ENCODE measurements around the gene BRD3. TPM values are rescaled to one million over a fixed set of nuclear protein-coding genes. Genes with fewer than 3 reads are reported as not detected.

BRD3 gene
- total RNA-seq, 4 donors from 2014 or later, result 61.6 to 70.8 (median 65.3) TPM

DNA sequence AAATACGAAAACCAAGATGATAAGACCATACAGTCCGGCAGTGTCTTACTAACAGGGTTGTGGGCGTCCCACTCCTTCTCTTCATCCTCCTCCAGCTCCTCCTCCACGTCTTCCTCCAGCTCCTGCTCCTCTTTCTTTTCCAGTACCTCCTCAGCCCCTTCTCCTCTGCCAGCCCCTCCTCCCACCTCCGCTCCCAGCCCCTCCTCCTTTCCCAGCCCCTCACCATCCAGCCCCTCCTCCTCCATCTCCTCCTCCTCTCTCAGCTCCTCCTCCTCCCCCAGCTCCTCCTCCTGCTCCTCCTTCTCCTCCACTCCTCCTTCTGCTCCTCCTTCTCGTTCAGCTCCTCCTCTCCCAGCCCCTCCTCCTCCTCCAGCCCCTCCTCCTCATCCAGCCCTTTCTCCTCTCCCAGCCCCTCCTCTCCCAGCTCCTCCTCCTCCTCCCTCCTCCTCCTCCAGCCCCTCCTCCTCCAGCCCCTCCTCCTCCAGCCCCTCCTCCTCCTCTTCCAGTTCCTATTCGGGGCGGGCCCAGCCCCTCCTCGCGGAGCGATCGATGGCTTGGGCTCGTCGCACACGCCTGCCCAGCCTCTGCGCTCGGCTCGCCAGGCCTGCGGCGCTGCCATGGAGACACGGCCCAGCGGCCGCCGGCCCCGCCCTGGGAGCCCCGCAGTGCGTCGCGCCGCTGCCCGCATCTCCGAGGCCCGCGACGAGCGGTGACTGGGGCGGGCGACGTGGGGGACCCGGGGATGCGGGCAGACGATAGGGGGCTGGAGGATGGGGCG lies 42.8 kb downstream of the BRD3 start, which contains the start of gene BRD3OS:
Gene BRD3OS, plus strand, starts transcription at position 654 of the 778 bp plus-strand sequence. CDS start 1,267 bp downstream, outside the sequence.
- peak; percentile 91 to 95 for DNase-seq (ENCODE audit: low spot score in 2 of 2)
- 3 to 7% methylated on average over 6 to 19 of the region's 43 CpGs for WGBS, 2 donors
- H3K36me3 ChIP-seq, result peaks cover 0 to 32% (median 0%) of the 10 kb centered on the region in 3 donors
- no peaks in the 10 kb centered on the region for H3K27me3 ChIP-seq
- peaks cover 0 to 12% (median 7%) of the 10 kb centered on the region in 4 donors for H3K4me1 ChIP-seq
- no peaks in the 10 kb centered on the region for H3K9me3 ChIP-seq
- H3K27ac ChIP-seq, result peak within 1 kb of the TSS; percentile 52 to 86 (median 76)
- peak in 1 of 2 donors; percentile 15 for TF ChIP-seq EP300 (IDR thresholded peaks at IDR 0.05)
- no peak for TF ChIP-seq POLR2A (IDR thresholded peaks at IDR 0.05)
- TF ChIP-seq, protein P1, sequence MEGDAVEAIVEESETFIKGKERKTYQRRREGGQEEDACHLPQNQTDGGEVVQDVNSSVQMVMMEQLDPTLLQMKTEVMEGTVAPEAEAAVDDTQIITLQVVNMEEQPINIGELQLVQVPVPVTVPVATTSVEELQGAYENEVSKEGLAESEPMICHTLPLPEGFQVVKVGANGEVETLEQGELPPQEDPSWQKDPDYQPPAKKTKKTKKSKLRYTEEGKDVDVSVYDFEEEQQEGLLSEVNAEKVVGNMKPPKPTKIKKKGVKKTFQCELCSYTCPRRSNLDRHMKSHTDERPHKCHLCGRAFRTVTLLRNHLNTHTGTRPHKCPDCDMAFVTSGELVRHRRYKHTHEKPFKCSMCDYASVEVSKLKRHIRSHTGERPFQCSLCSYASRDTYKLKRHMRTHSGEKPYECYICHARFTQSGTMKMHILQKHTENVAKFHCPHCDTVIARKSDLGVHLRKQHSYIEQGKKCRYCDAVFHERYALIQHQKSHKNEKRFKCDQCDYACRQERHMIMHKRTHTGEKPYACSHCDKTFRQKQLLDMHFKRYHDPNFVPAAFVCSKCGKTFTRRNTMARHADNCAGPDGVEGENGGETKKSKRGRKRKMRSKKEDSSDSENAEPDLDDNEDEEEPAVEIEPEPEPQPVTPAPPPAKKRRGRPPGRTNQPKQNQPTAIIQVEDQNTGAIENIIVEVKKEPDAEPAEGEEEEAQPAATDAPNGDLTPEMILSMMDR (IDR thresholded peaks at IDR 0.05), result no peak
- H3K4me3 ChIP-seq, result peak within 1 kb of the TSS; percentile 62 to 96 (median 86)

DNA sequence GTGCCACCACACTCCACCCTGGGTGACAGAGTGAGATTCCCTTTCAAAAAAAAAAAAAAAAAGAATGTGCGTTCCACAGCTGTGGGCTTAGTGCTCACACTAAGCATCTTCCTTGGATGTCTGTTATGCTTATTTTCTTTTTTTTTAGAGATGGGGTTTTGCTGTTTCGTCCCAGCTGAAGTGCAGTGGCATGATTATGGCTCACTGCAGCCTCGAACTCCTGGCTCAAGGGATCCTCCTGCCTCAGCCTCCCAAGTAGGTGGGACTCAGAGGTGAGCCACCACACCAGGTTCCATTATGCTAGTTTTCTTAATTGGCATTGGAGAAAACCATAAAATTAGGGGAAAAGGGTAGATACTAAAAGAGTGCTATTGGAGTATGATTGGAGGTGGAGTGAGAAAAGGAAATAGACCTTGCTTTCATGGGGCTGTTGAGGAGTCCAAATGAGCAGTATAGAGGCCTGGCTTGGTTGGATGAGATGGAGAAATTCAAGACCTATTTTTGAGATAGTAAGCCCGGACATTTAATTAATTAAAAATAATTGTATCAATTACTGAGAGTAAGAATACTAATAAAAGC lies 43.5 kb downstream of the BRD3 start:
- no peaks in the 10 kb centered on the region for H3K27me3 ChIP-seq
- H3K4me1 ChIP-seq, result peaks cover 0 to 12% (median 7%) of the 10 kb centered on the region in 4 donors
- 58 to 68% methylated on average over 4 of the region's 4 CpGs for WGBS, 2 donors
- DNase-seq (ENCODE audit: low spot score in 2 of 2), result no peak
- peak overlapping the region in 2 of 4 donors; percentile 85 to 88 for H3K4me3 ChIP-seq
- no peaks in the 10 kb centered on the region for H3K9me3 ChIP-seq
- no peak for TF ChIP-seq EP300 (IDR thresholded peaks at IDR 0.05)
- TF ChIP-seq, protein P1 (IDR thresholded peaks at IDR 0.05), result no peak
- TF ChIP-seq POLR2A (IDR thresholded peaks at IDR 0.05), result no peak
- peak overlapping the region in 3 of 4 donors; percentile 67 to 86 (median 69) for H3K27ac ChIP-seq
- H3K36me3 ChIP-seq, result peaks cover 0 to 25% (median 0%) of the 10 kb centered on the region in 3 donors

DNA sequence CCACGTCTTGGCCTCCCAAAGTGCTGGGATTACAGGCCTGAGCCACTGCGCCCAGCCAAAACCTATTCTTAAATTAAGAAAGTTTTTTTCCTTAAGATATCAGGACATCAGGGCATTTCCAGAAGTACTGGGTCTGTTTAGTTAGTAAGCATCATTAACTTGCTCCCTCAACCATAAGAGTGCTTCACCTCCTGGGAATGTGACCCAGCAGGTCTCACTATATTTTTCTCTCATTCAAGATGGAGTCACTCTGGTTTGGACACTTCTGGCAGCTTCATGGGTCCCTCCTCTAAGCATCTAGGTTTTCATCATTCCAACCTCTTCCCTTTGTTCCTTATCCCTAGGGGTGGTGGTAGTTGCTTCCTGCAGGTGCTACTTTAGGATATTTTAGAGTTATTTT lies 52.9 kb downstream of the BRD3 start:
- WGBS, 2 donors, result 93 to 100% methylated on average over 2 of the region's 2 CpGs
- Histone ChIP-seq H3K4me1 (no peaks in the 10 kb centered on the region), H3K36me3 (no peaks in the 10 kb centered on the region), H3K27me3 (no peaks in the 10 kb centered on the region), H3K4me3 (no peak overlapping the region), H3K27ac (no peak overlapping the region), H3K9me3 (peaks cover 0 to 4% (median 0%) of the 10 kb centered on the region in 4 donors)
- TF ChIP-seq, protein P1 (IDR thresholded peaks at IDR 0.05), result no peak
- TF ChIP-seq POLR2A (IDR thresholded peaks at IDR 0.05), result no peak
- TF ChIP-seq EP300 (IDR thresholded peaks at IDR 0.05), result no peak
- DNase-seq (ENCODE audit: low spot score in 2 of 2), result no peak

DNA sequence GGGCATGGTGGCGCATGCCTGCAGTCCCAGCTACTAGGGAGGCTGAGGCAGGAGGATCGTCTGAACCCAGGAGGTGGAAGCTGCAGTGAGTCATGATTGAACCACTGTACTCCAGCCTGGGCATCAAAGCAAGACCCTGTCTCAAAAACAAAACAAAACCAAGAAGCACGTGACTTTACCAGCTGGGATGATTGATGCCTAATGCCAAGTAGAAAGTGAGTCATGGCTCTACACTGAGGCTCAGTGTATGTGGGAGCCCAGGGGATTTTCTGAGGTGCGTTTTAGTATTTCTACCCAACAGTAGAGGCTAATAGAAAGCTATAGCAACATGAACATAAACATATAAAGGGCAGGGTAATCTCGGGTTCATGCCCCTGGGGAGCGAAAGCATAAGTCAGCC lies 56.4 kb downstream of the BRD3 start:
- H3K4me1 ChIP-seq, result no peaks in the 10 kb centered on the region
- no peak overlapping the region for H3K27ac ChIP-seq
- WGBS, 2 donors, result 79 to 85% methylated on average over 6 of the region's 6 CpGs
- H3K36me3 ChIP-seq, result no peaks in the 10 kb centered on the region
- no peak for TF ChIP-seq POLR2A (IDR thresholded peaks at IDR 0.05)
- TF ChIP-seq EP300 (IDR thresholded peaks at IDR 0.05), result no peak
- TF ChIP-seq, protein P1 (IDR thresholded peaks at IDR 0.05), result no peak
- no peaks in the 10 kb centered on the region for H3K27me3 ChIP-seq
- no peak overlapping the region for H3K4me3 ChIP-seq
- peaks cover 0 to 4% (median 0%) of the 10 kb centered on the region in 4 donors for H3K9me3 ChIP-seq
- no peak for DNase-seq (ENCODE audit: low spot score in 2 of 2)

Data from tibial nerve (tissue), 4 donors.